Prostate gland (tissue), 2 donors: Measurements from ENCODE around the gene TOP2A. TPM values are rescaled to one million over a fixed set of nuclear protein-coding genes. Genes with fewer than 3 reads are reported as not detected.

Experiments
- DNase-seq: peaks from one replicate; pipeline ENCODE4 v3.0.0-alpha.2; 2019; ENCODE audit warnings: low spot score
- H3K27ac ChIP-seq, 2 donors: fragments of 200-600 bp; sonication (generic); 2 replicates each; pipeline ENCODE4 v1.5.1; 2017 to 2019
- H3K27me3 ChIP-seq: fragments of 200-600 bp; sonication (generic); replicated peaks from 2 replicates; pipeline ENCODE4 v1.5.1; 2019; ENCODE audit not compliant: insufficient read depth
- H3K36me3 ChIP-seq, 2 donors: fragments of 200-600 bp; sonication (generic); 1 replicate in 1 of 2; 2 replicates in 1 of 2; pipeline versions ENCODE4 v1.5.1 to v1.8.1; 2017 to 2019
- H3K4me1 ChIP-seq: fragments of 200-600 bp; sonication (generic); replicated peaks from 2 replicates; pipeline ENCODE4 v1.5.1; 2019
- H3K4me3 ChIP-seq, 2 donors: fragments of 200-600 bp; sonication (generic); 2 replicates each; pipeline ENCODE4 v1.5.1; 2017 to 2019
- H3K9me3 ChIP-seq: fragments of 200-600 bp; sonication (generic); 2 replicates; pipeline ENCODE4 v1.5.1; 2017
- CTCF ChIP-seq, 4 experiments: fragments of 200-600 bp in 2 of 4; fragments of 450-650 bp in 2 of 4; sonication (generic) in 2 of 4; IDR thresholded peaks; 1 replicate in 3 of 4; 2 replicates in 1 of 4; pipeline ENCODE4 v1.5.1; 2016 to 2019; ENCODE audit warnings: antibody characterized with exemption in 4 of 4, mild to moderate bottlenecking in 2 of 4, moderate library complexity in 2 of 4
- POLR2A ChIP-seq: fragments of 450-650 bp; IDR thresholded peaks from one replicate; pipeline ENCODE4 v1.6.1; 2016; ENCODE audit warnings: antibody characterized with exemption, mild to moderate bottlenecking
- POLR2AphosphoS5 ChIP-seq: sonication (generic); formaldehyde crosslinking; IDR thresholded peaks from one replicate; pipeline ENCODE4 v1.6.1; 2017; ENCODE audit warnings: antibody characterized with exemption
- WGBS: methylation state at CpG from one replicate; pipeline ENCODE4 v1.1.5; 2018; 5-methylcytosine and 5-hydroxymethylcytosine counted together
- intact Hi-C: fragments of 100-400 bp; cut with DNase I; formaldehyde crosslinking; loops from one replicate; pipeline ENCODE4 v1.14.2; 2022
- total RNA-seq, 2 donors: library from RNA; depleted of rRNA; stranded (reverse); fragments of >200 nt; gene quantifications; one replicate each; pipeline ENCODE4 v1.1.0, GENCODE V29; 2016

Gene TOP2A
- total RNA-seq: 10 to 100 TPM in 1 of 2 donors, 1 to 10 TPM in 1; 3.1 to 15.9 TPM

GRCh38 chr17:40417609-40418427 is at the start of gene TOP2A:
Gene TOP2A (minus strand): TSS chr17:40417896. CDS start chr17:40417791, 105 bp downstream.
- under 1% methylated on average over 29 of the region's 49 CpGs for WGBS
- TF ChIP-seq POLR2A: peak; percentile 35
- TF ChIP-seq POLR2AphosphoS5: peak; percentile 99
- TF ChIP-seq CTCF (IDR thresholded peaks at IDR 0.05): no peak
- Histone ChIP-seq H3K27ac (peak within 1 kb of the TSS; percentile 24 to 69), H3K4me3 (peak within 1 kb of the TSS; percentile 34 to 37), H3K4me1 (no peaks in the 10 kb centered on the region), H3K36me3 (no peaks in the 10 kb centered on the region), H3K27me3 (no peaks in the 10 kb centered on the region), H3K9me3 (no peaks in the 10 kb centered on the region)
- DNase-seq: peak; percentile 100
- intact Hi-C loops: loop anchor here (5.0 to 10.0 kb wide), 2 partner anchors 61 to 103 kb away; no protein-coding TSS in a partner anchor

GRCh38 chr17:40467281-40467867 is 49.7 kb upstream of the TOP2A start:
- Histone ChIP-seq H3K4me1 (no peaks in the 10 kb centered on the region), H3K27ac (no peak overlapping the region), H3K27me3 (no peaks in the 10 kb centered on the region), H3K4me3 (no peak overlapping the region), H3K9me3 (no peaks in the 10 kb centered on the region), H3K36me3 (no peaks in the 10 kb centered on the region)
- no peak for TF ChIP-seq CTCF (IDR thresholded peaks at IDR 0.05)
- TF ChIP-seq POLR2AphosphoS5: no peak
- TF ChIP-seq POLR2A: no peak
- no peak for DNase-seq
- intact Hi-C loops: no loop called here
- 89% methylated on average over 2 of the region's 2 CpGs for WGBS

- 73% methylated on average over 11 of the region's 11 CpGs for whole genome bisulfite sequencing
- Histone ChIP-seq H3K27me3 (no peaks in the 10 kb centered on the region), H3K4me3 (no peak overlapping the region), H3K36me3 (no peaks in the 10 kb centered on the region), H3K27ac (no peak overlapping the region), H3K9me3 (no peaks in the 10 kb centered on the region), H3K4me1 (no peaks in the 10 kb centered on the region)
- no peak for DNase-seq
- intact Hi-C loops: no loop called here
- TF ChIP-seq POLR2A: no peak
- no peak for TF ChIP-seq CTCF (IDR thresholded peaks at IDR 0.05)
- TF ChIP-seq POLR2AphosphoS5: no peak
Observed at GRCh38 chr17:40466298-40466971, 48.7 kb upstream of the TOP2A start.

GRCh38 chr17:40464392-40464855 is 46.7 kb upstream of the TOP2A start:
- no peak overlapping the region for H3K4me3 ChIP-seq
- H3K9me3 ChIP-seq: no peaks in the 10 kb centered on the region
- no peak for TF ChIP-seq CTCF (IDR thresholded peaks at IDR 0.05)
- TF ChIP-seq POLR2A: no peak
- TF ChIP-seq POLR2AphosphoS5: no peak
- no peaks in the 10 kb centered on the region for H3K4me1 ChIP-seq
- no peaks in the 10 kb centered on the region for H3K27me3 ChIP-seq
- H3K27ac ChIP-seq: no peak overlapping the region
- no peak for DNase-seq
- H3K36me3 ChIP-seq: no peaks in the 10 kb centered on the region
- WGBS: 86% methylated on average over 5 of the region's 5 CpGs
- intact Hi-C loops: no loop called here
